HCT116 (cell line): ENCODE measurements around the gene PLCB2.

Source experiments
- EZH2 ChIP-seq: fragments of 200-600 bp; sonication (generic); IDR thresholded peaks from 2 replicates; pipeline ENCODE4 v1.6.1; 2017; ENCODE audit warnings: antibody characterized with exemption, mixed run types
- POLR2A ChIP-seq: IDR thresholded peaks from 2 replicates; pipeline ENCODE4 v1.7.0; 2011; ENCODE audit warnings: borderline replicate concordance; ENCODE audit not compliant: insufficient read depth, insufficient read length; ENCODE audit errors: extremely low read depth
- TF ChIP-seq, protein P1 (sequence below), 3 experiments: fragments of 200-600 bp in 1 of 3; sonication (generic) in 1 of 3; IDR thresholded peaks in 2 of 3; conservative IDR thresholded peaks in 1 of 3; 2 replicates each; pipeline ENCODE4 v1.5.1; 2012 to 2017; ENCODE audit warnings: low read depth in 2 of 3, low read length in 2 of 3, antibody characterized with exemption in 1 of 3, borderline replicate concordance in 1 of 3, control low read depth in 1 of 3, mild to moderate bottlenecking in 1 of 3, mixed read lengths in 1 of 3, mixed run types in 1 of 3, moderate library complexity in 1 of 3; ENCODE audit not compliant: insufficient read depth in 1 of 3
- TF ChIP-seq, protein P2 (sequence below): IDR thresholded peaks from 2 replicates; pipeline ENCODE4 v1.6.1; 2012

DNA sequence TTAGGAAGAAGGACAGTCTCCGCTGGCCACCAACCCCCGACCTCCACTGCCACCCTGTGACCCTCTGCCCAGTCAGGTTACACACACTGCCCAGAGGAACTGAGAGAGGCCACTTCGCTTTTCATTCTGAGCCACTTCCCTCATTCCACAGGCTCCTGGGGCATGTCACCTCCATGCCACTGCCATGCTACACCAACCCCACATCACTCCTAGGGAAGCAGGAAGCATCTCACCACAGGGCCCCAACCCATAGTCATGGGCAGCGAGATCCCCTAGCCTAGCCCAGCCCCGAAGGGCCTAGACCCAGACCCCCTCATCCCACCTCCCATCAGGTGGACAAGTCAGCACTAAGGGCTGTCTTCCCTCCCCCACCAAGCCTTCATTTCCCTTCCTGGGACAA lies 1.4 kb downstream of the PLCB2 start:
- TF ChIP-seq, protein P1, sequence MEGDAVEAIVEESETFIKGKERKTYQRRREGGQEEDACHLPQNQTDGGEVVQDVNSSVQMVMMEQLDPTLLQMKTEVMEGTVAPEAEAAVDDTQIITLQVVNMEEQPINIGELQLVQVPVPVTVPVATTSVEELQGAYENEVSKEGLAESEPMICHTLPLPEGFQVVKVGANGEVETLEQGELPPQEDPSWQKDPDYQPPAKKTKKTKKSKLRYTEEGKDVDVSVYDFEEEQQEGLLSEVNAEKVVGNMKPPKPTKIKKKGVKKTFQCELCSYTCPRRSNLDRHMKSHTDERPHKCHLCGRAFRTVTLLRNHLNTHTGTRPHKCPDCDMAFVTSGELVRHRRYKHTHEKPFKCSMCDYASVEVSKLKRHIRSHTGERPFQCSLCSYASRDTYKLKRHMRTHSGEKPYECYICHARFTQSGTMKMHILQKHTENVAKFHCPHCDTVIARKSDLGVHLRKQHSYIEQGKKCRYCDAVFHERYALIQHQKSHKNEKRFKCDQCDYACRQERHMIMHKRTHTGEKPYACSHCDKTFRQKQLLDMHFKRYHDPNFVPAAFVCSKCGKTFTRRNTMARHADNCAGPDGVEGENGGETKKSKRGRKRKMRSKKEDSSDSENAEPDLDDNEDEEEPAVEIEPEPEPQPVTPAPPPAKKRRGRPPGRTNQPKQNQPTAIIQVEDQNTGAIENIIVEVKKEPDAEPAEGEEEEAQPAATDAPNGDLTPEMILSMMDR (IDR thresholded peaks at IDR 0.05 in 2 of 3, conservative IDR thresholded peaks at IDR 0.05 in 1 of 3; ENCODE audit: borderline replicate concordance in 1 of 3, insufficient read depth in 1 of 3, low read depth in 2 of 3, low read length in 2 of 3), result no peak
- TF ChIP-seq EZH2, result no peak
- TF ChIP-seq POLR2A, result no peak
- TF ChIP-seq, protein P2, sequence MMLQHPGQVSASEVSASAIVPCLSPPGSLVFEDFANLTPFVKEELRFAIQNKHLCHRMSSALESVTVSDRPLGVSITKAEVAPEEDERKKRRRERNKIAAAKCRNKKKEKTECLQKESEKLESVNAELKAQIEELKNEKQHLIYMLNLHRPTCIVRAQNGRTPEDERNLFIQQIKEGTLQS, result no peak
